ENCODE data around the gene TMEM200C.

DNA sequence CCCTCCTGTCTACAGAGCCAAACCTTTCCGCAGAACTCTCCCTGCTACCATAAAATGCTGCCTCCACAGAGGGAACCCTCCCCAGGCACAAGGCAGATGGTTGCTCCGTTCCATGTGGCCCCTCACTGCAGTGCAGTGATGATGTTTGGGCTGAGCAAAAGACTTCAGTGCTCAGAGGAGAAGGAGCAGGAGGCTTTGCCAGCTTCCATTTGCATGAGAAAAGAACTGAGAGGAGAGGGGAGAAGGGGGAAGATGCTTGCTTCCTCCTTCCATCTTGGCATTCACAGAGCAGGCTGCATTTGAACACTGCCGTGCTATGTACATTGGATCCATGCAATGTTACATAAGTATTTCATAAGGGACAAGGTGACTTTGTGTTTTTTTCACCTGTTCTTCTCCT is 46.6 kb upstream of the TMEM200C start:
- TF ChIP-seq, protein P1, sequence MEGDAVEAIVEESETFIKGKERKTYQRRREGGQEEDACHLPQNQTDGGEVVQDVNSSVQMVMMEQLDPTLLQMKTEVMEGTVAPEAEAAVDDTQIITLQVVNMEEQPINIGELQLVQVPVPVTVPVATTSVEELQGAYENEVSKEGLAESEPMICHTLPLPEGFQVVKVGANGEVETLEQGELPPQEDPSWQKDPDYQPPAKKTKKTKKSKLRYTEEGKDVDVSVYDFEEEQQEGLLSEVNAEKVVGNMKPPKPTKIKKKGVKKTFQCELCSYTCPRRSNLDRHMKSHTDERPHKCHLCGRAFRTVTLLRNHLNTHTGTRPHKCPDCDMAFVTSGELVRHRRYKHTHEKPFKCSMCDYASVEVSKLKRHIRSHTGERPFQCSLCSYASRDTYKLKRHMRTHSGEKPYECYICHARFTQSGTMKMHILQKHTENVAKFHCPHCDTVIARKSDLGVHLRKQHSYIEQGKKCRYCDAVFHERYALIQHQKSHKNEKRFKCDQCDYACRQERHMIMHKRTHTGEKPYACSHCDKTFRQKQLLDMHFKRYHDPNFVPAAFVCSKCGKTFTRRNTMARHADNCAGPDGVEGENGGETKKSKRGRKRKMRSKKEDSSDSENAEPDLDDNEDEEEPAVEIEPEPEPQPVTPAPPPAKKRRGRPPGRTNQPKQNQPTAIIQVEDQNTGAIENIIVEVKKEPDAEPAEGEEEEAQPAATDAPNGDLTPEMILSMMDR (IDR thresholded peaks at IDR 0.05; ENCODE audit: insufficient read depth, low read length) = no peak
- TF ChIP-seq POLR2AphosphoS5 (IDR thresholded peaks at IDR 0.05; ENCODE audit: low read depth) = no peak
- TF ChIP-seq, protein P2, sequence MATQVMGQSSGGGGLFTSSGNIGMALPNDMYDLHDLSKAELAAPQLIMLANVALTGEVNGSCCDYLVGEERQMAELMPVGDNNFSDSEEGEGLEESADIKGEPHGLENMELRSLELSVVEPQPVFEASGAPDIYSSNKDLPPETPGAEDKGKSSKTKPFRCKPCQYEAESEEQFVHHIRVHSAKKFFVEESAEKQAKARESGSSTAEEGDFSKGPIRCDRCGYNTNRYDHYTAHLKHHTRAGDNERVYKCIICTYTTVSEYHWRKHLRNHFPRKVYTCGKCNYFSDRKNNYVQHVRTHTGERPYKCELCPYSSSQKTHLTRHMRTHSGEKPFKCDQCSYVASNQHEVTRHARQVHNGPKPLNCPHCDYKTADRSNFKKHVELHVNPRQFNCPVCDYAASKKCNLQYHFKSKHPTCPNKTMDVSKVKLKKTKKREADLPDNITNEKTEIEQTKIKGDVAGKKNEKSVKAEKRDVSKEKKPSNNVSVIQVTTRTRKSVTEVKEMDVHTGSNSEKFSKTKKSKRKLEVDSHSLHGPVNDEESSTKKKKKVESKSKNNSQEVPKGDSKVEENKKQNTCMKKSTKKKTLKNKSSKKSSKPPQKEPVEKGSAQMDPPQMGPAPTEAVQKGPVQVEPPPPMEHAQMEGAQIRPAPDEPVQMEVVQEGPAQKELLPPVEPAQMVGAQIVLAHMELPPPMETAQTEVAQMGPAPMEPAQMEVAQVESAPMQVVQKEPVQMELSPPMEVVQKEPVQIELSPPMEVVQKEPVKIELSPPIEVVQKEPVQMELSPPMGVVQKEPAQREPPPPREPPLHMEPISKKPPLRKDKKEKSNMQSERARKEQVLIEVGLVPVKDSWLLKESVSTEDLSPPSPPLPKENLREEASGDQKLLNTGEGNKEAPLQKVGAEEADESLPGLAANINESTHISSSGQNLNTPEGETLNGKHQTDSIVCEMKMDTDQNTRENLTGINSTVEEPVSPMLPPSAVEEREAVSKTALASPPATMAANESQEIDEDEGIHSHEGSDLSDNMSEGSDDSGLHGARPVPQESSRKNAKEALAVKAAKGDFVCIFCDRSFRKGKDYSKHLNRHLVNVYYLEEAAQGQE (IDR thresholded peaks at IDR 0.05; ENCODE audit: insufficient replicate concordance, low read depth) = no peak

Data from HL-60 (cell line).